Calu3 (cell line): Measurements from ENCODE around the gene PSG3. TPM values are rescaled to one million over a fixed set of nuclear protein-coding genes. Genes with fewer than 3 reads are reported as not detected.
"Not testable (repeated sequence)": the region's sequence is repeated elsewhere in the genome, so short reads cannot be mapped to it uniquely, and the experiment has no call there.

Source experiments
- BruUV-seq: library from RNA; stranded (reverse); fragments of 400-500 nt; replicated peaks from 2 replicates; lab custom pipeline; 2021; lab: Mats Ljungman, UMichigan
- CTCF ChIA-PET: fragments of 300-600 bp; sonication (Branson Sonifier 250); formaldehyde crosslinking; loops from one replicate; lab custom pipeline; 2022; ENCODE audit warnings: antibody characterized with exemption; lab: Charles Lee
- DNase-seq: peaks from one replicate; pipeline ENCODE4 v3.0.0; 2022
- H3K27ac Mint-ChIP-seq: one replicate; pipeline ENCODE4 v1.8.0; 2022; ENCODE audit warnings: mixed read lengths; ENCODE audit not compliant: unreplicated experiment
- H3K27me3 Mint-ChIP-seq: one replicate; pipeline ENCODE4 v1.8.0; 2022; ENCODE audit warnings: mixed read lengths; ENCODE audit not compliant: unreplicated experiment
- H3K36me3 Mint-ChIP-seq: one replicate; pipeline ENCODE4 v1.8.0; 2022; ENCODE audit warnings: mild to moderate bottlenecking, moderate library complexity, mixed read lengths; ENCODE audit not compliant: insufficient read depth, unreplicated experiment
- H3K4me1 Mint-ChIP-seq: one replicate; pipeline ENCODE4 v1.8.0; 2022; ENCODE audit warnings: mild to moderate bottlenecking, low read depth, mixed read lengths; ENCODE audit not compliant: unreplicated experiment
- H3K4me3 Mint-ChIP-seq: one replicate; pipeline ENCODE4 v1.8.0; 2022; ENCODE audit warnings: mild to moderate bottlenecking, low read depth, moderate library complexity, mixed read lengths; ENCODE audit not compliant: unreplicated experiment
- H3K9me3 Mint-ChIP-seq: one replicate; pipeline ENCODE4 v1.8.0; 2022; ENCODE audit warnings: low read depth, mixed read lengths; ENCODE audit not compliant: unreplicated experiment
- CTCF ChIP-seq: fragments of 200-600 bp; IDR thresholded peaks from one replicate; pipeline ENCODE4 v1.8.0; 2022; ENCODE audit warnings: antibody characterized with exemption; ENCODE audit not compliant: unreplicated experiment
- intact Hi-C: fragments of 100-400 bp; cut with micrococcal nuclease; formaldehyde crosslinking; loops from one replicate; pipeline ENCODE4 v1.10.0; 2022; ENCODE audit not compliant: unreplicated experiment
- total RNA-seq: library from RNA; stranded (reverse); gene quantifications from 2 replicates; pipeline ENCODE4 v1.2.3, GENCODE V29; 2022

The PSG3 gene
- total RNA-seq, 1 experiment from 2014 or later = not detected

- H3K9me3 Mint-ChIP-seq, H3K36me3 Mint-ChIP-seq, intact Hi-C loops, H3K27ac Mint-ChIP-seq, H3K4me3 Mint-ChIP-seq, BruUV-seq, CTCF ChIA-PET: not testable (repeated sequence)
- peaks cover 25% of the 10 kb centered on the region for H3K27me3 Mint-ChIP-seq
- peak; percentile 81 for TF ChIP-seq CTCF
- H3K4me1 Mint-ChIP-seq = peaks cover 37% of the 10 kb centered on the region
- peak; percentile 62 for DNase-seq
Observed at GRCh38 chr19:42758667-42759066, 18.4 kb upstream of the PSG3 start.

- H3K27ac Mint-ChIP-seq, DNase-seq, H3K36me3 Mint-ChIP-seq, BruUV-seq, H3K4me3 Mint-ChIP-seq, intact Hi-C loops, H3K4me1 Mint-ChIP-seq, H3K9me3 Mint-ChIP-seq: not testable (repeated sequence)
- H3K27me3 Mint-ChIP-seq = peaks cover 86% of the 10 kb centered on the region
- CTCF ChIA-PET = interaction anchor here (1.2 kb wide), 1 partner anchor 59 kb away, joined by 3 read pairs; no protein-coding TSS in a partner anchor
Observed at GRCh38 chr19:42752246-42752645, 12.0 kb upstream of the PSG3 start.

- H3K27ac Mint-ChIP-seq, H3K9me3 Mint-ChIP-seq, BruUV-seq, H3K36me3 Mint-ChIP-seq: not testable (repeated sequence)
- Mint-ChIP-seq H3K27me3 (peaks cover 21% of the 10 kb centered on the region), H3K4me1 (peaks cover 41% of the 10 kb centered on the region), H3K4me3 (peak overlapping the region; percentile 16)
- peak; percentile 70 for DNase-seq
- TF ChIP-seq CTCF = peak; percentile 87
- intact Hi-C loops = loop anchor here (2.0 kb wide), 1 partner anchor 47 kb away; no protein-coding TSS in a partner anchor
- CTCF ChIA-PET = interaction anchor here (0.6 to 1.8 kb wide), 3 partner anchors 25 to 107 kb away, joined by 3 to 30 read pairs (median 3); no protein-coding TSS in a partner anchor
Observed at GRCh38 chr19:42741726-42742607, 1.7 kb upstream of the PSG3 start.

GRCh38 chr19:42737581-42738011, 2.7 kb downstream of the PSG3 start:
- peak; percentile 43 for DNase-seq
- H3K27me3 Mint-ChIP-seq, H3K9me3 Mint-ChIP-seq, H3K4me3 Mint-ChIP-seq, BruUV-seq: not testable (repeated sequence)
- Mint-ChIP-seq H3K27ac (peak overlapping the region; percentile 78), H3K36me3 (peaks cover 13% of the 10 kb centered on the region), H3K4me1 (peaks cover 65% of the 10 kb centered on the region)
- intact Hi-C loops = loop anchor here (2.0 kb wide), 1 partner anchor 45 kb away; no protein-coding TSS in a partner anchor
- CTCF ChIA-PET = interaction anchor here (0.9 to 1.6 kb wide), 2 partner anchors 44 to 48 kb away, joined by 3 to 7 read pairs; no protein-coding TSS in a partner anchor

GRCh38 chr19:42728341-42728740, 11.9 kb downstream of the PSG3 start:
- H3K27ac Mint-ChIP-seq, CTCF ChIA-PET, BruUV-seq, H3K9me3 Mint-ChIP-seq, H3K4me3 Mint-ChIP-seq, H3K36me3 Mint-ChIP-seq, H3K4me1 Mint-ChIP-seq, DNase-seq, intact Hi-C loops: not testable (repeated sequence)
- H3K27me3 Mint-ChIP-seq = peaks cover 79% of the 10 kb centered on the region

- H3K4me3 Mint-ChIP-seq, DNase-seq, BruUV-seq, intact Hi-C loops, H3K27ac Mint-ChIP-seq, CTCF ChIA-PET, H3K36me3 Mint-ChIP-seq, H3K9me3 Mint-ChIP-seq: not testable (repeated sequence)
- Mint-ChIP-seq H3K27me3 (peaks cover 50% of the 10 kb centered on the region), H3K4me1 (peaks cover 25% of the 10 kb centered on the region)
Observed at GRCh38 chr19:42714000-42714399, 26.3 kb downstream of the PSG3 start.

- intact Hi-C loops, H3K27ac Mint-ChIP-seq, DNase-seq, BruUV-seq, CTCF ChIA-PET, H3K4me3 Mint-ChIP-seq, H3K9me3 Mint-ChIP-seq, H3K36me3 Mint-ChIP-seq: not testable (repeated sequence)
- H3K4me1 Mint-ChIP-seq = peaks cover 25% of the 10 kb centered on the region
- peaks cover 50% of the 10 kb centered on the region for H3K27me3 Mint-ChIP-seq
Observed at GRCh38 chr19:42712753-42713152, 27.5 kb downstream of the PSG3 start.

- intact Hi-C loops, H3K4me3 Mint-ChIP-seq, H3K36me3 Mint-ChIP-seq, H3K9me3 Mint-ChIP-seq, H3K27ac Mint-ChIP-seq, DNase-seq, BruUV-seq: not testable (repeated sequence)
- Mint-ChIP-seq H3K27me3 (peaks cover 33% of the 10 kb centered on the region), H3K4me1 (peaks cover 25% of the 10 kb centered on the region)
- CTCF ChIA-PET = interaction anchor here (1.0 kb wide), 1 partner anchor 12 kb away, joined by 3 read pairs; no protein-coding TSS in a partner anchor
Observed at GRCh38 chr19:42710986-42711385, 29.3 kb downstream of the PSG3 start.
